ENCODE results near the gene GSK3B. TPM values are rescaled to one million over a fixed set of nuclear protein-coding genes. Genes with fewer than 3 reads are reported as not detected.

The GSK3B gene
- polyA plus RNA-seq, 3 donors: 16.2 to 20.6 (median 20.5) TPM

DNA sequence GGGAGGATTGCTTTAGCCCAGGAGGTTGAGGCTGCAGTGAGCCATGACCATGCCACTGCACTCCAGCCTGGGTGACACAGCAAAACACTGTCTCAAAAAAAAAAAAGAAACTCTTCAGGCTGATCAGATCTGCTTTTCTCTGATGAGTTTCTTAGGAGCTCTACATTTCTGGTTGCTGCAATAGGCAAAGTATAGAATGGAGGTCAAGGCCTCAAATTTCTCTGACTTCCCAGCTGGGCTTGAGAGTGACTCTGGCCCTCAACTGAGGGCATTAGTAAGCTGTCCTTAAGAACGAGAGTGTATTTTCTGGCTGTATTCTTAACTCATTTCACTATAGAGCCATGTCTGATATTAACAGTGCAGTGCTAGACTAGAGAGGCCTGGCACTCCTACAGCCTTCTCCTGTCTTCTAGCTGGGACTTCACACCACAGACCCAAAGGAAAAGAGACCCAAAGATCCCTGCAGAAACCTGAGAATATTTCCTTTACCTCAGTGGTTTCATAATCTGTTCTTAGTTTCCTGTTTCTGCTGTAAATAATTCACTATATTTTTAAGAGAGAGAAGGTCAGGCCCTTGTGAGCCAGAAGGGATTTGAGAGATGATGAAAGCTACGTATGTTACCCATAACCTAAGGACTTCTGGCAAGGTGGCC, 314.4 kb downstream of the GSK3B start:
- intact Hi-C loops (cut with micrococcal nuclease): no loop called here
- TF ChIP-seq, protein P1, sequence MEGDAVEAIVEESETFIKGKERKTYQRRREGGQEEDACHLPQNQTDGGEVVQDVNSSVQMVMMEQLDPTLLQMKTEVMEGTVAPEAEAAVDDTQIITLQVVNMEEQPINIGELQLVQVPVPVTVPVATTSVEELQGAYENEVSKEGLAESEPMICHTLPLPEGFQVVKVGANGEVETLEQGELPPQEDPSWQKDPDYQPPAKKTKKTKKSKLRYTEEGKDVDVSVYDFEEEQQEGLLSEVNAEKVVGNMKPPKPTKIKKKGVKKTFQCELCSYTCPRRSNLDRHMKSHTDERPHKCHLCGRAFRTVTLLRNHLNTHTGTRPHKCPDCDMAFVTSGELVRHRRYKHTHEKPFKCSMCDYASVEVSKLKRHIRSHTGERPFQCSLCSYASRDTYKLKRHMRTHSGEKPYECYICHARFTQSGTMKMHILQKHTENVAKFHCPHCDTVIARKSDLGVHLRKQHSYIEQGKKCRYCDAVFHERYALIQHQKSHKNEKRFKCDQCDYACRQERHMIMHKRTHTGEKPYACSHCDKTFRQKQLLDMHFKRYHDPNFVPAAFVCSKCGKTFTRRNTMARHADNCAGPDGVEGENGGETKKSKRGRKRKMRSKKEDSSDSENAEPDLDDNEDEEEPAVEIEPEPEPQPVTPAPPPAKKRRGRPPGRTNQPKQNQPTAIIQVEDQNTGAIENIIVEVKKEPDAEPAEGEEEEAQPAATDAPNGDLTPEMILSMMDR (IDR thresholded peaks at IDR 0.05): no peak
- H3K27ac Mint-ChIP-seq: peak overlapping the region in 5 of 7 donors; percentile 19 to 77 (median 59)

DNA sequence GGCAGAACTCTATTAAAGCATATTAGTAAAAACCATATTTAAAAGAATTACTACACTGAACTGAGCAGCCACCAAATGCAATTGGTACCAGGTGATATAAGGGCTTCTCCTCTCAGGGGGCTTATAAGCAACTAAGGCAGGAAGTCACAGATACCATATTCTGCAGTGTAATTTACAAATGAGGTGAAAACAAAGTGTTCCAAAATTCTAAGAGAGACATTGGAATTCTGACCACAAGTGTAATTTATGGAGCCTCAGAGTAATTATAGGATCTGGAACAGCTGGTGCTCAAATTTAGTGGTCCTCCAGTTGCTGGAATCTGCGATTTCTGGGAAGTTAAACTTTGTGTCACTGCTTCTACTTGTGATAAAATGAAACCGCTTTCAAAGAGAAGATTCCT, 315.4 kb downstream of the GSK3B start:
- Histone ChIP-seq H3K9me3 (replicated peaks in 1 of 2; ENCODE audit: control insufficient read depth in 1 of 2, insufficient read depth in 1 of 2, low read length in 2 of 2) (no peaks in the 10 kb centered on the region), H3K4me3 (replicated peaks in 1 of 3; ENCODE audit: low read depth in 2 of 3, low read length in 3 of 3) (no peak overlapping the region), H3K36me3 (replicated peaks in 1 of 2; ENCODE audit: control insufficient read depth in 1 of 2, insufficient read depth in 2 of 2, low read length in 2 of 2) (no peaks in the 10 kb centered on the region), H4K20me1 (ENCODE audit: insufficient read depth, low read length) (no peaks in the 10 kb centered on the region), H3K27me3 (ENCODE audit: control insufficient read depth in 2 of 2, insufficient read depth in 2 of 2, low read length in 2 of 2) (no peaks in the 10 kb centered on the region), H3K9ac (ENCODE audit: insufficient read depth, low read length, poor library complexity, severe bottlenecking) (no peak overlapping the region), H3K4me2 (replicated peaks; ENCODE audit: extremely low read depth, low read length, poor library complexity, severe bottlenecking) (no peak overlapping the region), H3K79me2 (ENCODE audit: insufficient read depth, low read length) (no peaks in the 10 kb centered on the region), H2AFZ (ENCODE audit: insufficient read depth, low read depth, low read length, poor library complexity, severe bottlenecking) (no peak overlapping the region), H3K27ac (ENCODE audit: low read depth in 1 of 2, low read length in 2 of 2) (no peak overlapping the region), H3K4me1 (ENCODE audit: control insufficient read depth in 1 of 2, insufficient read depth in 2 of 2, low read length in 2 of 2) (peaks cover 23 to 27% of the 10 kb centered on the region in 2 donors)
- no CpG with 5 or more reads among the region's 2 CpGs for WGBS (ENCODE audit: insufficient coverage)
- H3K4me3 Mint-ChIP-seq: no peak overlapping the region
- H3K4me1 Mint-ChIP-seq: peaks cover 38% of the 10 kb centered on the region
- intact Hi-C loops (cut with micrococcal nuclease): no loop called here
- TF ChIP-seq, protein P1 (IDR thresholded peaks at IDR 0.05): no peak
- DNase-seq: no peak
- no peak overlapping the region for H3K27ac Mint-ChIP-seq
- H3K36me3 Mint-ChIP-seq: no peaks in the 10 kb centered on the region
- H3K9me3 Mint-ChIP-seq: peaks cover 0 to 7% (median 4%) of the 10 kb centered on the region in 7 donors
- H3K27me3 Mint-ChIP-seq (ENCODE audit: low read depth in 3 of 3): no peaks in the 10 kb centered on the region

More for the DNA sequence above, 314.4 kb downstream of the GSK3B start:
- Histone ChIP-seq H4K20me1 (ENCODE audit: insufficient read depth, low read length) (no peaks in the 10 kb centered on the region), H2AFZ (ENCODE audit: insufficient read depth, low read depth, low read length, poor library complexity, severe bottlenecking) (no peak overlapping the region), H3K27me3 (ENCODE audit: control insufficient read depth in 2 of 2, insufficient read depth in 2 of 2, low read length in 2 of 2) (no peaks in the 10 kb centered on the region), H3K36me3 (replicated peaks in 1 of 2; ENCODE audit: control insufficient read depth in 1 of 2, insufficient read depth in 2 of 2, low read length in 2 of 2) (no peaks in the 10 kb centered on the region), H3K9ac (ENCODE audit: insufficient read depth, low read length, poor library complexity, severe bottlenecking) (no peak overlapping the region), H3K4me2 (replicated peaks; ENCODE audit: extremely low read depth, low read length, poor library complexity, severe bottlenecking) (no peak overlapping the region), H3K79me2 (ENCODE audit: insufficient read depth, low read length) (no peaks in the 10 kb centered on the region), H3K4me1 (ENCODE audit: control insufficient read depth in 1 of 2, insufficient read depth in 2 of 2, low read length in 2 of 2) (peaks cover 20 to 27% of the 10 kb centered on the region in 2 donors), H3K27ac (ENCODE audit: low read depth in 1 of 2, low read length in 2 of 2) (peak overlapping the region in 1 of 2 donors; percentile 60), H3K4me3 (replicated peaks in 1 of 3; ENCODE audit: low read depth in 2 of 3, low read length in 3 of 3) (no peak overlapping the region), H3K9me3 (replicated peaks in 1 of 2; ENCODE audit: control insufficient read depth in 1 of 2, insufficient read depth in 1 of 2, low read length in 2 of 2) (no peaks in the 10 kb centered on the region)
- peaks cover 0 to 7% (median 4%) of the 10 kb centered on the region in 7 donors for H3K9me3 Mint-ChIP-seq
- peaks cover 37% of the 10 kb centered on the region for H3K4me1 Mint-ChIP-seq
- no peaks in the 10 kb centered on the region for H3K27me3 Mint-ChIP-seq (ENCODE audit: low read depth in 3 of 3)
- H3K36me3 Mint-ChIP-seq: no peaks in the 10 kb centered on the region
- no peak for DNase-seq
- WGBS (ENCODE audit: insufficient coverage): no CpG with 5 or more reads among the region's 2 CpGs
- H3K4me3 Mint-ChIP-seq: no peak overlapping the region

All from CD14-positive monocyte (primary cell).